HG02623 (cell line): ENCODE data around the gene PNPLA4.
A peak's percentile ranks its signal among the peaks of the same experiment; 100 is the strongest.

Experiments
- ATAC-seq: cut with Tn5 transposase; IDR thresholded peaks from one replicate; pipeline ENCODE4 v1.9.1; 2021; ENCODE audit warnings: moderate library complexity; ENCODE audit not compliant: unreplicated experiment

Gene PNPLA4, protein sequence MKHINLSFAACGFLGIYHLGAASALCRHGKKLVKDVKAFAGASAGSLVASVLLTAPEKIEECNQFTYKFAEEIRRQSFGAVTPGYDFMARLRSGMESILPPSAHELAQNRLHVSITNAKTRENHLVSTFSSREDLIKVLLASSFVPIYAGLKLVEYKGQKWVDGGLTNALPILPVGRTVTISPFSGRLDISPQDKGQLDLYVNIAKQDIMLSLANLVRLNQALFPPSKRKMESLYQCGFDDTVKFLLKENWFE

DNA sequence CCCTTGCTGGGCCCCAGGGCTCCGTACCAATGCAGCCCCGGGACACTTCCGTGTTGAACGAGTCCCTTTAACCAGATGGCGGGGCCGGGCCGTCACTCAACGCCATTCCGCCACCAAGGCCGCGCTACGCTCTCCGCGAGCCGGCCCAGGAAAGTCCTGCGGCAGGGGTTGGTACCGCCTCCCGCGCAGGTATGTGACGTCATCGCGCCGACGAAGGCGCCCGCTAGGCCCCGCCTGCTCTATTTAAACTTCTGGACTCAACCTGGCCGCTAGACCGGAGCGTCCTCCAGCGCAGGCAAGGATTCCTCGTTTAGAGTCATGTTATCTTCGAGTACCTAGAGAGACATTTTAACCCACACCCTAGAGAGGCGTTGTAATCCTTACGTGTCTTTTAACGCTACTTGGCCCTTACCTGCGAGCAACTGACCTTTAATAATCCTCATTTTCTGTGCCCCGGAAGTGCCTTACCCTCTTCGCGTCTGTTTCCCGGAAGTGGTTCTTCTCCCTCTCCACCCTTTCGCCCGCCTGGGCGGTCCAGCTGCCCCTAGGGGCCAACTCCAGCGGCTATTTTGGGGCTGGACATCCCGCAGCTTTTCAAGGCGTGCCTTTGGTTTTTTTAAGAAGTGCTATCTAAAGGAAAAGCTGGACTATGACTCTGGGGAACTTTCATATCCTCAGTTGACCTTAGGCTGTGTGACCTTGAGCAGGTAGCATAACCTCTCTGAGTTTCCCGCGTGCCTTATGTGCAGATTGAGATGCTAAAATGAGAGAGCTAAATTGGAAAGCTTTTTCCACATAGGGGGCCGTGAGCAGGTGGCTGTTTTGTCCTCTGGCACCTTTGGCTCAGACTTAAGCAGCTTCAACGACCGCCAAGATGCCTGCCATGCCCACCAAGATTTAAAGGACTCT is at the start of gene PNPLA4:
PNPLA4 (minus strand) TSS at position 155 of the 909 bp plus-strand sequence. CDS start 1,294 bp downstream, outside the sequence.
- peak; percentile 93 for ATAC-seq

DNA sequence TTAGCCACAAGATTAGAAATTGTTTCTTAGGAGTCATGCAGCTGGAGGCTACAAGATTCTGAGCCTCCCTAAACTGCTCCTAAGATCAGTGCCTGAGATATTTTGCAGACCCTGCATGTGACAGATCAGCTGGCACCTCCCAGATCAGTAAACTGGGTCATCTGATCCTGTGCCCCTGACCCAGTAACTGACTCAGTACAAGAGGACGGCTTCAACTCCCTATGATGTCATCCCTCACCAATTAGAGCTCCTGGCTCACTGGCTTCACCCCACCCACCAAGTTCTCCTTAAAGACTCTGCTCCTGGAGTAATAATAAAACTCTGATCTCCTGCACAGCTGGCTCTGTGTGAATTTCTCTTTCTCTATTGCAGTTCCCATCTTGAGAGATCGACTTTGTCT is 45.4 kb upstream of the PNPLA4 start:
- no peak for ATAC-seq

DNA sequence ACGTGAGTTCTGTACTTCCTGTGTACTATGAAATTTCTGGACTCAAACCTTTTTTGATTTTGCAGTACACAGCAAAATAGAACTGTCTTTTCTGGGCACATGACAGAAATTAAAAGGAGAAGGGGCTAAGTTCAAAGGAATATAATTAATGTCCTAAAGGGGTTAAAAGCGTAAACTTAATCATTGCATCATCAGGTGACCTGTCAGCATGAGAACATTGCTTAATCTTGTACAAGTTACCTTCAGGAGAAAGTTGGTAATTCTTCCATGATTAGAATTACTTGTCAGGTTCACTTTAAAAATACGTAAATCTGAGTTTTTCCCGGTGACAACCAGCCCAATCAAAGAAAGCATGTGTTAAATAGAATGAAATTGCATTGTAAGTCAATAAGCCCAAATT is 43.2 kb upstream of the PNPLA4 start:
- no peak for ATAC-seq

DNA sequence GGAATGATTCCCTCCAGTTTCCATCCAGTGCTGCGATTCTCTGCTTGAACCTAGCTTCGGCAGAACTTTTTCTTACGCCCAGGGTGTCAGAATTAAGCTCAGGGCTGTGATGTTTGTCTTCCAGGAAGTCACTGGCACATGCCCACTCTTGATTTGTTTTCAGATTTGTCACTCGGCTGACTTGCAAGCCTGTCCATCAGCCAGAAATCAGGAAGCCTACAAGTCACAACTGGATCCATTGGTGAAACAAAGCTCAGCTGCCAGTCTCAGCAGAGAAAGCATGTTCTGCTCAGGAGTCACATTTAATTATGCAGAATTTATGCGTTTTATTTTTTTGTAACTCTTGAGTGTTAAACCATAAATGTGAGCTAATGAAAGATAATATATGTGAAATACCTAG is 38.2 kb upstream of the PNPLA4 start:
- no peak for ATAC-seq

DNA sequence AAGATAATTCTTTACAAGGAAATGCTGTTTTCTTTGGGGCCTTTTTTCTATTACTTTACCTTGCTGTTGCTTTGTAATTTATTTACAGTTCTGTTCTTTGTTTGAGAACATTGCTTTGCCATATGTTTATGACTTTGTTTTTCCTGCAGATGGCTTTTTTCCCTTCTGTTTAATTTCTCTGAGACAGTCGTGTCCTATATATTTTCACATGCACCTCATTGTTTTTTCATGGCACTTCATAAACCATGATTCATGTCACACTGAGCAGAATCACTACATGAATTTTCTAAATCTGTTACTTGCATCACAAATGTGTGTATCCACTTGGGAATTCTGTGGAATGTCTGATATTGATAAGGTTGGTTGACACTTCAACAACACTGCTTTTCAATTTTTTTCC is 33.0 kb upstream of the PNPLA4 start:
- ATAC-seq: no peak

DNA sequence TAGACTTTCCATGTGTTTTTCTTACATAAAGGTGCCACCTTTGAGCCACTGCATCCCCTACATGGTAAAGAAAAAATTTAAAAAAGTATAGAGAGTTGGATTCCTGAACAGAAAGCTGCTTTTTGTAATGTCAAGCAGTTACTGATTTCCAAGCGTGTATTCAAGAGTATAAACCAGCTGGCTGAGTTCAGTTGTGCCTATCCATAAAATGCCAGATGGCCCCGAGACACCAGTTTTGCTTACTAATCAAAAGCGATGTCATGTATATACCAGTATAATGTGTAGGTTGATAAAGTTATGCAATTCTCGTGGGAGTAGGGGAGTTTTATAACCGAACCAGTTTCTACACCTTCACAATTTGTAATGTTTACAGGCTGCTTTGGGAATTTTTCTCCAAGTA is 26.2 kb upstream of the PNPLA4 start:
- no peak for ATAC-seq

DNA sequence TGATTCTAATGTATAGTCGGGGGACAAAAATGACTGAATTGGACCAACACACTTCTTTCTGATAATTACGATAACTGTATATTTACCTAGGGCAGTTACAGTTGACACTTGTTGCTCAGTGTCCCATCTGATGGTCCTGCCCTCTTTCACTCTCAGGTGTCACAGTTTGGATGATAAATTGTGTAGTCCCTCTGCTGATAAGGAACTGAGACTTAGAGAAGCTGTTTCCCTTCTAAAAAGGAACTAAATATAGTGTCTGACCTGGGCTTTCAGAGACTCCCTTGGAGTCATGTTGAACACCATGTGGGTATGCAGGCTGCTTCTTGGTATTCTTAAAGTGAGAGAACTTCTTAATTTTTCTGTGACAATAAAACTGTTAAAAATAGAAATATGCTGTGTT is 23.7 kb upstream of the PNPLA4 start:
- peak; percentile 90 for ATAC-seq

DNA sequence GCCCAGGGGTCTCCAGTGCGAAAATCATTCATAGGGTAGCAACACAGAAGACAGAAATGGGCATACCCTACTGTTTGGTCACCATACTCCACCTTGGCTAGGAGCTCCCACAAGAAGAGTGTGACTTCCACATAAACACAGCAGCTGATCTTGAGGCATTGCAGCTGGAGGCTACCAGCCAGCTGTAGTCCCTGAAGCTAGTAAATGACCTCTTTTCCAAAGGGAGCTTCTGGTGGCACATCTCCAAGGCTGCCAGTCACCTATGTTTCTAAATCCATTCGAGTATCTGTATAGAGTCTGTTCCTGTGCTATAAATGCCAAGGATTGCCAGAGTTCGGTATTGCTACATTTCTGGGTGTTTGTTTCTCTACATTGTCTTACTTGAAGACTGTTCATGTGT is 21.3 kb upstream of the PNPLA4 start:
- ATAC-seq: no peak

DNA sequence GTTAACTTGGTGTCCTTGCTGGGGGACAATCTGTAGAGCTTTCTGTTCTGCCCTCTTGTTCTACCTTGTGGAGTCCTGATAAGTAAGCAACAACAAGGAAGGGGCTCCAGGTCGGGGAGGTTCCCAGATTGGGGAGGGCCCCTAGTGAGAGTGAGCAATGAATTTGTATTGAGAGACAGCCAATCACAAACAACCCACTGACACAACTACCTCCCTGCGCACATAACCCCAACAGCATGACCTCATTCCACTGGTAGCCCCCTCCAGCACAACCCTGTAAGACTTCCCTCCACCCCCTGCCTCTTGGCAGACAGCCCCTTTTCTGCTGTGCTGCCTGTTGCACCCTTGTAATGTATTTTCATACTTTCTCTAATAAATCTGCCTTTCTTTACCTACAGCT is 19.7 kb upstream of the PNPLA4 start:
- ATAC-seq: no peak

DNA sequence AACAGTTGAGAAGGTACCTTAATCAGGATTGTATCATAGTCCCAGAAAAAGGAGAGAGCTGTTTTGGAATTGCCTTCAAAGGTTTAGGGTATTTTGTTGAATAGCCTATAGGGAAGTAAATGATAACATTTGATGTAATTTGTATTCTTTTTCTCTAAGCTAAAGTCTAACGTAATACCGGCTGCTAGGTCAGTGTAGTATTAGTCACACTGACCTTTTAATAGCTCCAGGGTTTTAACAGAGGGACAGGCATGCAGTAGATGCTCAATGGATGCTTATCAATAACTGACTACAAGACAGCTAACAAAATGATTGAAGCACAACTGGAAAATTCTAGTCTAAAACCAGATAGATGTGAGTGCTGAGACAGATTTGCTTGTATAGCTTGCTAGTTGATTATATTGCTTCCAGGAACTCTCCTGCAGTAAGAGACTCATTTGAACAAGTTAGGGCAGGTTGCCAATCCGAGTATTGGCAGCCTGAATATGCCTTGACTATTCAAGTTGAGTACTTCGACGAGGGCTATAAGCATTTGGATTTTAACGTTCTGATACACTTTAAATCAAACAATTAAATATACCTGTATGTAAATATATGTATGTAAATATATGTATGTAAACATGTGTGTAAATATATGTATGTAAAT is 16.5 kb upstream of the PNPLA4 start:
- no peak for ATAC-seq

DNA sequence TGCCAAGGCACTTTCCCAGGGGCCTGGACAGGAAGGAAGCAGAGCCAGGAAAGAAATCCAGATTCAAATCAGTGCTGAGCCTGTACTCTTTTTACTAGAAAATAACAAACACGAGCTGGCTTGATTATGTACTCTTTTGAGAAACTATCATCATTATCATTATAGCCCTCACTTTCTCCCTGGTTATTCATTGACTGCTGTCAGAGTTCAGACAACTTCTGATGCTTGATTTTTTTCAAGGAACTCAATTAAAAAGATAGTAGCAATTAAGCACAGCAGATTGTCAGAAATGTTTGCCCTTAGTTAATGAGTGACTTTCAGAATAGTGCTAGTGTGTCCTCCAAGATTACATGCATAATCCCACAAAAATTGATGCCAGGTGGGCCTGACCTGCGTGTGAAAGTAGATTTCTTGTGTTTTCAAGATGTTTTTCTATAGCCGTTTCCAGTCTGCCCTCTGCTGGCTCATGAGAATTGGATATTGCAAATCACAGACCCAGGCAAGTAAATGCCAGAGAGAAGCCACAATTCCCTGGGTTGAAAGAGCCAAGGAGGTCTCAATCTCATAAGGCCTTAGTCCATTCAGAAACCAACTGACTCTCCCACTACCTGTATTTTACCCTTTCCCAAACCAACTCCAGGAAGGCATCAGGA is 14.3 kb upstream of the PNPLA4 start:
- no peak for ATAC-seq

DNA sequence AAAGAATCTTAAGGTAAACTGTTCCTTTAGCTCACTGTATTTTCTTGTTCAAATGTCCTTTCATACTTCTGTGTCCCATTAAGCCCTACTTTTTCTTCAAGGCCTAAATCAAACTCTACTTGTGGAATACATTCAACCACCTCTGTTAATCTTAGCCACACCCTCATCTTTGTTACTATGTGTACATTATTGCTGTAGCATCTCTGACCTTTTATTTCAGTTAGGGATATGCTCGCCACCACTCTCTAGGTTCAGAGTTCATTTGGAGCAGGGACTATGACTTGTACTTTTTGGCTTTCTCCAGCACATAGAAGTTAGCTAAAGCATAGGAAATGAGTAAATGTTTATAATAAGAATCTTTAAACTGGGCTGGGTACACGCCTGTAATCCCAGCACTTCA is 6.8 kb upstream of the PNPLA4 start:
- ATAC-seq: no peak

DNA sequence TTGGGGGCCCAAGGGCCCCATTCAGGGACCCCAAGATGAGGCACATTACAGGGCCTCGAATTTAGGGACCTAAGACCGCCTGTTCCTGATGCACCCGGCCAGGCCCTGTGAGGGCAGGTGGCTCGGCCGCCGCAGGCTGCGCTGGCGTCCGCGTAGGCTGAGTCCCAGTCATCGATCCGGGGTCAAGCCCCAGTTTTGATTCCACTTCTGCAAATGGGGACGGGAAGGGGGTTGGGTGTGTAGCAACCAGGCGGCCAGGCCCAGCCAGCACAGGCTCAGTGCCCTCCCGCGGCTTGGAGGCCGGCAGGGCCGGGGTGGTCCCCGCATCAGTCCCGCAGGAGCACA is 327 bp downstream of the PNPLA4 start:
- no peak for ATAC-seq

DNA sequence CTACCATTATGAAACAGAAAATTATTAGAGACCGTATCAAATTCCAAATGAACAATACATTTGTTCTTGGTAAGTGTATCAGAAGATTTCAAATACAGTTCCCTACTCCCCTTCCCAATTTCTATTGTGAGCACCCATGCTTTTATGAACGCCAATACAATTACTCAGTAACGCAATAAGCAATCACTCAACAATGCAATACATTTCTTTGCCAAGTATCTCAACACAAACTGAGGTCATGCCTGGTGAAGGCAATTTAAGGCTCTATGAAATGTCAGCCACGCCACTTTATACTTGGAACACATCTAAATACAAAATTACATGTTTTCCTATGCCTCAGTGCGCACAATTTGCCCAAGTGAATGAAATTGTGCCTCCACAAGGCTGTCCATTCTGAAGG is 712 bp downstream of the PNPLA4 start:
- ATAC-seq: no peak

DNA sequence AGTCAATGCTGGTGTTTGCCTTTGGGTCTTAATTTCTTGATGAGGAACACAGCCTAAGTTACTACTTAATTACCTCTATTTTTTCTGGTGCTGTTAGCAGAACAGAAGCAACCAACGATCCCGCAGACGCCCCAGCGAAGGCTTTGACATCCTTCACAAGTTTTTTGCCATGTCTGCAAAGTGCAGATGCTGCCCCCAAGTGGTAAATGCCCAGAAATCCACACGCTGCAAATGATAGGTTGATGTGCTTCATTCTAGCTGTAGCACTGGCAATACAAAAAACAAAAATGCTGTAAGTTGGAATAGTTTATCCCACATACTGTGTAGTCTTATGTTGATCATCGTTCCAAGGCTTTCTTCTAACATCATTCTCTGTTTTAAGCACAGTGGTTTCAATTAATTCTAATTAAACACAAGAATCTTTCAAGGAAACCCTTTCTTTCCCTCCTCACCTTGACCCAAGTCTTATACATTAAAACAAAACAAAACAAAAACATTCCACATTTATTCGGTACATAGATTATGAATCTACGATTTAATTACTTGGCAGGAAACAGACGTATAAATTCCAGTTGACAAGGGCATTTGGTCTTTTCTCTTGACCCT is 1.2 kb downstream of the PNPLA4 start:
- ATAC-seq: peak; percentile 19

DNA sequence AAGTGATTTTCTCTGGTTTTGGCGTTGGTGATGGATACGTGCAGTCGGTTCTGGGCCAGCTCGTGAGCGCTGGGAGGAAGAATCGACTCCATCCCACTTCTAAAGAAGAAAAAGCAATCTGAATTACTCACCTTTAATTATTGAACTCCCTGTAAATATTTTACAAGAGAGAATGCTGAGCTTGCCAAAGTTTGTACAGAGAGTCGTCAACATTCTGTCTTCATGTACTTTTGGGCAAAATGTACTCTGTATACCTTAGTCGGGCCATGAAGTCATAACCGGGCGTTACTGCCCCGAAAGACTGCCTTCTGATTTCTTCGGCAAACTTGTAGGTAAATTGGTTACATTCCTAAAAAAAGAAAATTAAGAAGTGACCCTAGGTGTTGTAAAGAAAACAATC is 5.5 kb downstream of the PNPLA4 start:
- no peak for ATAC-seq

DNA sequence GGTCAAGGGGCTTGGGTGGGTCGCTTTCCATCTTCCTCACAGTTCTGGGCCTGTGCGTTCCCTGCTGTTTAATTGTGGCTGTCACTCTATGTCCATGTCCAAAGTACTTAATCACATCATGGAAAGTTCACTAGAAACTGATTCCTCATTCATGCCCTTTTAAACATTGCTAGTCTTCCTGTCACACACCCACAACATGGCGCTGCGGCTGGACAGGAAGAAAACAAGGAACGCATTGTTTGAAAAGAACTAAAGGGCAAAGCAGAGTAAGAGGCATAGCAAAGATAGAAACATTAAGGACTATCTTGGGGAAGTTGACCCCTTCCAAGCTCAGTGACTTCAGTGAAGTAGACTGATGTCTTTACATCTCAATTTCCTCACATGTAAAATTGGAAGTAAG is 18.4 kb downstream of the PNPLA4 start:
- no peak for ATAC-seq

DNA sequence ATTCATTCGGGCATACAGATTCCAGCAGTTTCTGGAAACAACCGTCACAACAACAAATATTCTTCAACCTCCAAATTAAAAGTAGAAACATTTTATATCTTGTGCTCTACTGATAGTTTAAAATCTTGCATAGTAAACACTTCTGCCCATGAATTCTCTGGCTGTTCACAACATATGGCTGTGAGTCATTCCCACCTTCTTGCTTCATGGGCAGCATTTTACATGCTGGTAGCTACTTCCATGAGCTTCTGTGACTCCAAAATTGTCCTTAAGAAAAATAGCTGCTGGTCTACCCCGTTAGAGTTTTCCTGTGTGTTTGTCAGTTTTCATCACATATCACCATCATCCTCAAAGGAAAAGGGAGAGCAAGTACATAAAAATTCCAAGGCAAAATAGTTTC is 22.7 kb downstream of the PNPLA4 start:
- ATAC-seq: no peak

DNA sequence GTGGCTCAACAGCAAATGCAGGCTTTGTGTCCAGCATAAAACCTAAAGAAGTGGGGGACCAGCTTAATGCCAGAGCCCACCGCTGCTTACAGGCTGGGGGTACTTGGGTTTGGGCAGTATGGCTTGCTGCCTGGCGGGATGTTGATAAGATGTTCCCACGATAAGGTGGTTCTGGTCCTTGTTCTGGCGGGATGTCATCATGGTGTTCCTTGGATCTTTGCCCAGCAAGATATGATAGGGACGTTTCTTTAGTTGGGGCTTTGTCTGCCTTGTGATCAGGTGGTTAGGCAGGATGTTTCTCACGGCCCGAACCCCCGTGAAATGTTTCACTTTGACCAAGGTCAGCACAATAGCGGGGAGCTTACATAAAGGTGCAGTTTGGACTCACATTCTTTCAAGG is 35.3 kb downstream of the PNPLA4 start:
- no peak for ATAC-seq

DNA sequence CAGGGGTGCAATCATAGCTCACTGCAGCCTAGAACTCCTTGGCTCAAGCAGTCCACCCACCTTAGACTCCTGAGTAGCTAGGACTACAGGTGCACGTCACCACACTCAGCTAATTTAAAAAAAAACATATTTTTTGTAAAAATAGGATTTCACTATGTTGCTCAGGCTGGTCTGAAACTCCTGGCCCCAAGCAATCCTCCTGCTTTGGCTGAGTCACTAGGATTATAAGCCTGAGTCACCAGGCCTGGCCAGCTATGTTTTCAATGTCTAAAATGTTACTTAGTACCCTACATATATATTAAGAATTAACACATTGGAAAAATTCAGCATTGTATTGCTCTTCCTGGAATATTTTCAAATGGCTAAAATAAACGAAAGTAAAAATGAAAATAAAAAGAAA is 37.5 kb downstream of the PNPLA4 start:
- ATAC-seq: no peak

DNA sequence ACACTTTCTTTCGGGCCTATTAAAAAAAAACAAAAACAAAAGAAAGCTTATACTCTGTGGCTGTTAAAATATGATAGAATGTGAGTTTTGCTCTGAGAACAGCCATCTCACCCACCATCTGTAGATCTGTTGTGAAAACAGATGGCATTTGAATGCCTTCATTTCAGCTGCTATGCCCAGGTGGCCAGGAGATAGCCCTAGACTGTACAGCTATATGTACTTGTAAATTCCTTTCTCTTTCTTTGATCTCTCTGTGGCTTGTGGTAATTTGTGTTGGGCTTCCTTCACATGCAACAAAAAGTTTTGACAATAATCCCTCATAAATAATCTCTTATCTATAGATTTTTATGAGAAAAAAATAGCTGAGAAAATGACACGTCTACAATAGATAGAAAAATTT is 38.1 kb downstream of the PNPLA4 start:
- ATAC-seq: no peak
